ENCODE measurements around the gene ADCY6. TPM values are rescaled to one million over a fixed set of nuclear protein-coding genes. Genes with fewer than 3 reads are reported as not detected.

ADCY6 gene
- total and polyA plus RNA-seq, 2 of the 4 experiments (the other 2 are of a cell fraction), result 18.5 to 34.4 TPM

DNA sequence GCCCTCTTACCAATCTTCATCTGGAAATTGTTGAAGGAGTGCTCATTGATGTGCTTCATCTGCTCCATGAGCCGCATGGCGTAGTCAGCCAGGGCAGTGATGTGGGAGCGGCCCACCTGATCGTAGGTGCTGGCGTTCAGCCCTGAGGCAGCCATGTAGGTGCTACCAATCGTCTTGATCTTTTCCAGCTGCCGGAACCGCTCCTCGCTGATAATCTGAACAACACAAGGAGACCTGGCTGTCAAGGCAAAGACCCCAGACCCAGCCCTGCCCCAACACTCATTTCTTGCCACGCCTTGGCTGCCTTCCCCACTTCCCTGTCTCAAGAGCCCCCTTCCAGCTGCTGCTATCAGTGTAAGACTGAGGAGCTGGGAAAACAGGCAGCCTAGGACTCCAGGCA, 18.1 kb downstream of the ADCY6 start:
- dilution Hi-C loops (cut with HindIII; ENCODE audit: low sequenced_read_pairs, unreplicated experiment), result no loop called here
- in situ Hi-C loops (cut with MboI; ENCODE audit: low sequenced_read_pairs), result no loop called here
- H3K14ac ChIP-seq (replicated peaks; ENCODE audit: low read depth, low read length), result no peak overlapping the region
- H2AFZ ChIP-seq (replicated peaks; ENCODE audit: low read length, poor library complexity), result no peak overlapping the region
- TF ChIP-seq RFX5 (IDR thresholded peaks at IDR 0.05; ENCODE audit: low read depth, low read length) (no peak), CEBPB (IDR thresholded peaks at IDR 0.05; ENCODE audit: low read depth, low read length) (no peak), CHD1 (IDR thresholded peaks at IDR 0.05; ENCODE audit: low read depth, low read length) (no peak), MAZ (IDR thresholded peaks at IDR 0.05; ENCODE audit: borderline replicate concordance, low read depth, low read length) (no peak)
- TF ChIP-seq, protein P1, sequence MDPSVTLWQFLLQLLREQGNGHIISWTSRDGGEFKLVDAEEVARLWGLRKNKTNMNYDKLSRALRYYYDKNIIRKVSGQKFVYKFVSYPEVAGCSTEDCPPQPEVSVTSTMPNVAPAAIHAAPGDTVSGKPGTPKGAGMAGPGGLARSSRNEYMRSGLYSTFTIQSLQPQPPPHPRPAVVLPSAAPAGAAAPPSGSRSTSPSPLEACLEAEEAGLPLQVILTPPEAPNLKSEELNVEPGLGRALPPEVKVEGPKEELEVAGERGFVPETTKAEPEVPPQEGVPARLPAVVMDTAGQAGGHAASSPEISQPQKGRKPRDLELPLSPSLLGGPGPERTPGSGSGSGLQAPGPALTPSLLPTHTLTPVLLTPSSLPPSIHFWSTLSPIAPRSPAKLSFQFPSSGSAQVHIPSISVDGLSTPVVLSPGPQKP (IDR thresholded peaks at IDR 0.05; ENCODE audit: borderline replicate concordance, low read depth, low read length), result no peak
- H3K27me3 ChIP-seq (ENCODE audit: control insufficient read depth, insufficient read depth, low read length), result no peaks in the 10 kb centered on the region
- no peak overlapping the region for H3K23ac ChIP-seq (ENCODE audit: low read depth, low read length)
- no peak overlapping the region for H3K4me2 ChIP-seq (ENCODE audit: low read depth, low read length)
- no TSS peak for BruUV-seq (replicated peaks)
- H3K4me3 ChIP-seq (ENCODE audit: insufficient read depth, low read depth, low read length), result no peak overlapping the region
- ChIA-PET POLR2A (ENCODE audit: unreplicated experiment) (no interaction called here), CTCF (no interaction called here)
- H2BK5ac ChIP-seq (ENCODE audit: low read depth, low read length, poor library complexity, severe bottlenecking), result no peak overlapping the region
- no peak overlapping the region for H2AK9ac ChIP-seq (replicated peaks; ENCODE audit: low read depth, low read length, poor library complexity)
- H3K18ac ChIP-seq (ENCODE audit: low read depth, low read length), result no peak overlapping the region
- no peak overlapping the region for H4K91ac ChIP-seq (ENCODE audit: insufficient read depth, low read depth, low read length)
- no peak overlapping the region for H2AK5ac ChIP-seq (ENCODE audit: low read depth, low read length)
- ATAC-seq (ENCODE audit: low read depth), result no peak
- 95% methylated on average over 4 of the region's 10 CpGs; no CpG with 5 or more reads in 1 of the 2 experiments for WGBS, 2 experiments (ENCODE audit: extremely low coverage in 2 of 2, insufficient read length in 1 of 2)
- no peak overlapping the region for H2BK120ac ChIP-seq (ENCODE audit: low read depth, low read length)
- H3K9me1 ChIP-seq (ENCODE audit: insufficient read depth, low read length), result peaks cover 15% of the 10 kb centered on the region; the same call in 1 of the 2 replicates
- no peak overlapping the region for H4K5ac ChIP-seq (ENCODE audit: low read depth, low read length)
- H3K9ac ChIP-seq (ENCODE audit: low read depth, low read length), result no peak overlapping the region
- H3K9me3 ChIP-seq (ENCODE audit: control insufficient read depth, insufficient read depth, low read length), result no peaks in the 10 kb centered on the region
- no peak overlapping the region for H2BK20ac ChIP-seq (ENCODE audit: low read depth, low read length)
- H4K20me1 ChIP-seq (ENCODE audit: insufficient read depth, low read length), result peaks cover 8% of the 10 kb centered on the region; the same call in 1 of the 2 replicates
- no peak overlapping the region for H3K27ac ChIP-seq (ENCODE audit: insufficient read depth, low read length)
- intact Hi-C loops (cut with micrococcal nuclease), result no loop called here
- H3K4me1 ChIP-seq (ENCODE audit: control insufficient read depth, insufficient read depth, low read length), result peaks cover 6% of the 10 kb centered on the region; the same call in 1 of the 2 replicates
- H3K56ac ChIP-seq (ENCODE audit: extremely low read depth, insufficient read depth, low read length), result no peak overlapping the region
- H3K4ac ChIP-seq (ENCODE audit: low read depth, low read length), result no peak overlapping the region
- no peak for DNase-seq
- no peak overlapping the region for H2BK15ac ChIP-seq (ENCODE audit: low read depth, low read length)
- H4K8ac ChIP-seq (ENCODE audit: low read depth in 2 of 2, low read length in 2 of 2), result no peak overlapping the region
- H3K79me1 ChIP-seq (ENCODE audit: low read depth in 1 of 2, low read length in 2 of 2), result peaks cover 0 to 4% of the 10 kb centered on the region in 2 experiments; a peak in 1 of 4 replicates
- peaks cover 75% of the 10 kb centered on the region for H3K36me3 ChIP-seq (ENCODE audit: control insufficient read depth, insufficient read depth, low read length)

Measured in IMR-90 (cell line).